Liver (tissue), 9 donors: ENCODE data around the gene INPP4A. TPM values are rescaled to one million over a fixed set of nuclear protein-coding genes. Genes with fewer than 3 reads are reported as not detected.

ENCODE experiments used
- DNase-seq: peaks from one replicate; pipeline ENCODE4 v3.0.0-alpha.2; 2017; ENCODE audit warnings: low spot score
- H3K27ac ChIP-seq, 2 donors: one replicate each; pipeline ENCODE4 v1.7.0; 2013; ENCODE audit warnings: inconsistent platforms in 2 of 2, low read length in 2 of 2, control low read depth in 1 of 2, low read depth in 1 of 2, mild to moderate bottlenecking in 1 of 2
- H3K27me3 ChIP-seq, 4 donors: one replicate each; pipeline versions ENCODE4 v1.6.1 to v1.7.0; 2013; ENCODE audit warnings: low read length in 3 of 4, inconsistent platforms in 1 of 4, mild to moderate bottlenecking in 1 of 4, moderate library complexity in 1 of 4; ENCODE audit not compliant: control insufficient read depth in 4 of 4, insufficient read depth in 4 of 4
- H3K36me3 ChIP-seq, 4 donors: one replicate each; pipeline versions ENCODE4 v1.6.1 to v1.7.0; 2013; ENCODE audit warnings: low read length in 3 of 4, mild to moderate bottlenecking in 3 of 4, low read depth in 1 of 4, moderate library complexity in 1 of 4; ENCODE audit not compliant: control insufficient read depth in 4 of 4, insufficient read depth in 3 of 4
- H3K4me1 ChIP-seq, 4 donors: one replicate each; pipeline versions ENCODE4 v1.6.1 to v1.7.0; 2013; ENCODE audit warnings: low read length in 3 of 4, mild to moderate bottlenecking in 3 of 4, moderate library complexity in 1 of 4; ENCODE audit not compliant: control insufficient read depth in 4 of 4, insufficient read depth in 4 of 4
- H3K4me3 ChIP-seq, 3 donors: one replicate each; pipeline versions ENCODE4 v1.6.1 to v1.7.0; 2013; ENCODE audit warnings: low read length in 3 of 3, control low read depth in 1 of 3, low read depth in 1 of 3, mild to moderate bottlenecking in 1 of 3
- H3K9ac ChIP-seq, 2 donors: one replicate each; pipeline ENCODE4 v1.7.0; 2013; ENCODE audit warnings: low read length in 2 of 2, mild to moderate bottlenecking in 2 of 2, moderate library complexity in 2 of 2, control low read depth in 1 of 2, low read depth in 1 of 2
- H3K9me3 ChIP-seq, 4 donors: one replicate each; pipeline versions ENCODE4 v1.6.1 to v1.7.0; 2013; ENCODE audit warnings: low read length in 3 of 4; ENCODE audit not compliant: control insufficient read depth in 4 of 4
- ATF3 ChIP-seq: IDR thresholded peaks from 2 replicates; pipeline ENCODE4 v1.6.1; 2016; ENCODE audit warnings: antibody characterized with exemption
- CTCF ChIP-seq: fragments of 150-350 bp; IDR thresholded peaks from 2 replicates; pipeline ENCODE4 v1.5.1; 2017; ENCODE audit warnings: improper control_type of control experiment, low read depth, low read length; ENCODE audit not compliant: missing input control
- EGR1 ChIP-seq, 2 donors: IDR thresholded peaks; 2 replicates each; pipeline ENCODE4 v1.6.1; 2016 to 2018; ENCODE audit warnings: antibody characterized with exemption in 2 of 2, low read depth in 2 of 2
- FOXA1 ChIP-seq: IDR thresholded peaks from 2 replicates; pipeline ENCODE4 v1.6.1; 2016; ENCODE audit warnings: antibody characterized with exemption
- FOXA2 ChIP-seq: IDR thresholded peaks from 2 replicates; pipeline ENCODE4 v1.6.1; 2016; ENCODE audit warnings: antibody characterized with exemption
- GABPA ChIP-seq, 2 donors: IDR thresholded peaks in 1 of 2; conservative IDR thresholded peaks in 1 of 2; 2 replicates each; pipeline ENCODE4 v1.6.1; 2016; ENCODE audit warnings: antibody characterized with exemption in 2 of 2, mild to moderate bottlenecking in 1 of 2, moderate library complexity in 1 of 2
- HNF4A ChIP-seq, 2 donors: conservative IDR thresholded peaks; 2 replicates each; pipeline ENCODE4 v1.6.1; 2016; ENCODE audit warnings: antibody characterized with exemption in 2 of 2, mild to moderate bottlenecking in 2 of 2
- HNF4G ChIP-seq: IDR thresholded peaks from 2 replicates; pipeline ENCODE4 v1.6.1; 2016; ENCODE audit warnings: antibody characterized with exemption
- JUND ChIP-seq, 2 donors: IDR thresholded peaks; 2 replicates each; pipeline ENCODE4 v1.6.1; 2016; ENCODE audit warnings: antibody characterized with exemption in 2 of 2
- RAD21 ChIP-seq, 2 donors: IDR thresholded peaks; 2 replicates each; pipeline ENCODE4 v1.6.1; 2016; ENCODE audit warnings: antibody characterized with exemption in 2 of 2, mild to moderate bottlenecking in 2 of 2
- RXRA ChIP-seq, 2 donors: IDR thresholded peaks; 2 replicates each; pipeline ENCODE4 v1.6.1; 2017 to 2018; ENCODE audit warnings: antibody characterized with exemption in 2 of 2, mild to moderate bottlenecking in 1 of 2
- TAF1 ChIP-seq: conservative IDR thresholded peaks from 2 replicates; pipeline ENCODE4 v1.6.1; 2016; ENCODE audit warnings: antibody characterized with exemption, mild to moderate bottlenecking
- YY1 ChIP-seq: IDR thresholded peaks from 2 replicates; pipeline ENCODE4 v1.6.1; 2016; ENCODE audit warnings: antibody characterized with exemption, mild to moderate bottlenecking
- WGBS: extraction: QIAGEN DNeasy Blood & Tissue Kit; methylation state at CpG from one replicate; pipeline ENCODE4 v1.1.7; 2013; 5-methylcytosine and 5-hydroxymethylcytosine counted together
- polyA plus RNA-seq, 2 donors: library from polyadenylated mRNA; stranded (reverse) in 1 of 2; unstranded in 1 of 2; fragments of 200-250 nt in 1 of 2; fragments of >200 nt in 1 of 2; fragmentation: Nextera tagmentation in 1 of 2; extraction: Ambion mirVana in 1 of 2; gene quantifications; one replicate each; pipeline versions ENCODE4 v1.2.1 to v1.2.3, GENCODE V29; 2013 to 2015
- total RNA-seq, 2 donors: library from RNA; depleted of rRNA; stranded (reverse); fragments of >200 nt; gene quantifications; one replicate each; pipeline ENCODE4 v1.2.3, GENCODE V29; 2014
- TF ChIP-seq, protein P1 (sequence below): IDR thresholded peaks from 2 replicates; pipeline ENCODE4 v1.6.1; 2016; ENCODE audit warnings: antibody characterized with exemption
- TF ChIP-seq, protein P2 (sequence below): IDR thresholded peaks from 2 replicates; pipeline ENCODE4 v1.6.1; 2016; ENCODE audit warnings: antibody characterized with exemption, mild to moderate bottlenecking
- TF ChIP-seq, protein P3 (sequence below): IDR thresholded peaks from 2 replicates; pipeline ENCODE4 v1.6.1; 2016; ENCODE audit warnings: antibody characterized with exemption
- donor health status: healthy.
- donor health status: healthy.
- donor health status: healthy.
- donor health status: healthy.
- donor health status: healthy.

Gene INPP4A
- total and polyA plus RNA-seq, 4 donors = 2.9 to 14.9 (median 7.2) TPM

GRCh38 chr2:98457045-98457696 lies 12.5 kb downstream of the INPP4A start:
- Histone ChIP-seq H3K9me3 (no peaks in the 10 kb centered on the region), H3K27ac (no peak overlapping the region), H3K27me3 (no peaks in the 10 kb centered on the region), H3K9ac (no peak overlapping the region), H3K4me1 (peaks cover 0 to 7% (median 6%) of the 10 kb centered on the region in 4 donors), H3K4me3 (no peak overlapping the region), H3K36me3 (no peaks in the 10 kb centered on the region)
- TF ChIP-seq TAF1 (no peak), RXRA (IDR thresholded peaks at IDR 0.05) (no peak), JUND (IDR thresholded peaks at IDR 0.05) (no peak), EGR1 (IDR thresholded peaks at IDR 0.05; ENCODE audit: low read depth in 2 of 2) (no peak), FOXA2 (no peak), HNF4G (no peak), RAD21 (IDR thresholded peaks at IDR 0.05) (no peak), ATF3 (no peak), YY1 (no peak), HNF4A (conservative IDR thresholded peaks at IDR 0.05) (no peak), GABPA (IDR thresholded peaks at IDR 0.05 in 1 of 2, conservative IDR thresholded peaks at IDR 0.05 in 1 of 2) (no peak), FOXA1 (no peak), CTCF (no peak)
- TF ChIP-seq, protein P1, sequence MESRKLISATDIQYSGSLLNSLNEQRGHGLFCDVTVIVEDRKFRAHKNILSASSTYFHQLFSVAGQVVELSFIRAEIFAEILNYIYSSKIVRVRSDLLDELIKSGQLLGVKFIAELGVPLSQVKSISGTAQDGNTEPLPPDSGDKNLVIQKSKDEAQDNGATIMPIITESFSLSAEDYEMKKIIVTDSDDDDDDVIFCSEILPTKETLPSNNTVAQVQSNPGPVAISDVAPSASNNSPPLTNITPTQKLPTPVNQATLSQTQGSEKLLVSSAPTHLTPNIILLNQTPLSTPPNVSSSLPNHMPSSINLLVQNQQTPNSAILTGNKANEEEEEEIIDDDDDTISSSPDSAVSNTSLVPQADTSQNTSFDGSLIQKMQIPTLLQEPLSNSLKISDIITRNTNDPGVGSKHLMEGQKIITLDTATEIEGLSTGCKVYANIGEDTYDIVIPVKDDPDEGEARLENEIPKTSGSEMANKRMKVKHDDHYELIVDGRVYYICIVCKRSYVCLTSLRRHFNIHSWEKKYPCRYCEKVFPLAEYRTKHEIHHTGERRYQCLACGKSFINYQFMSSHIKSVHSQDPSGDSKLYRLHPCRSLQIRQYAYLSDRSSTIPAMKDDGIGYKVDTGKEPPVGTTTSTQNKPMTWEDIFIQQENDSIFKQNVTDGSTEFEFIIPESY = no peak
- TF ChIP-seq, protein P2, sequence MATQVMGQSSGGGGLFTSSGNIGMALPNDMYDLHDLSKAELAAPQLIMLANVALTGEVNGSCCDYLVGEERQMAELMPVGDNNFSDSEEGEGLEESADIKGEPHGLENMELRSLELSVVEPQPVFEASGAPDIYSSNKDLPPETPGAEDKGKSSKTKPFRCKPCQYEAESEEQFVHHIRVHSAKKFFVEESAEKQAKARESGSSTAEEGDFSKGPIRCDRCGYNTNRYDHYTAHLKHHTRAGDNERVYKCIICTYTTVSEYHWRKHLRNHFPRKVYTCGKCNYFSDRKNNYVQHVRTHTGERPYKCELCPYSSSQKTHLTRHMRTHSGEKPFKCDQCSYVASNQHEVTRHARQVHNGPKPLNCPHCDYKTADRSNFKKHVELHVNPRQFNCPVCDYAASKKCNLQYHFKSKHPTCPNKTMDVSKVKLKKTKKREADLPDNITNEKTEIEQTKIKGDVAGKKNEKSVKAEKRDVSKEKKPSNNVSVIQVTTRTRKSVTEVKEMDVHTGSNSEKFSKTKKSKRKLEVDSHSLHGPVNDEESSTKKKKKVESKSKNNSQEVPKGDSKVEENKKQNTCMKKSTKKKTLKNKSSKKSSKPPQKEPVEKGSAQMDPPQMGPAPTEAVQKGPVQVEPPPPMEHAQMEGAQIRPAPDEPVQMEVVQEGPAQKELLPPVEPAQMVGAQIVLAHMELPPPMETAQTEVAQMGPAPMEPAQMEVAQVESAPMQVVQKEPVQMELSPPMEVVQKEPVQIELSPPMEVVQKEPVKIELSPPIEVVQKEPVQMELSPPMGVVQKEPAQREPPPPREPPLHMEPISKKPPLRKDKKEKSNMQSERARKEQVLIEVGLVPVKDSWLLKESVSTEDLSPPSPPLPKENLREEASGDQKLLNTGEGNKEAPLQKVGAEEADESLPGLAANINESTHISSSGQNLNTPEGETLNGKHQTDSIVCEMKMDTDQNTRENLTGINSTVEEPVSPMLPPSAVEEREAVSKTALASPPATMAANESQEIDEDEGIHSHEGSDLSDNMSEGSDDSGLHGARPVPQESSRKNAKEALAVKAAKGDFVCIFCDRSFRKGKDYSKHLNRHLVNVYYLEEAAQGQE = no peak
- TF ChIP-seq, protein P3, sequence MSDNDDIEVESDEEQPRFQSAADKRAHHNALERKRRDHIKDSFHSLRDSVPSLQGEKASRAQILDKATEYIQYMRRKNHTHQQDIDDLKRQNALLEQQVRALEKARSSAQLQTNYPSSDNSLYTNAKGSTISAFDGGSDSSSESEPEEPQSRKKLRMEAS = no peak
- WGBS = 79% methylated on average over 4 of the region's 4 CpGs
- peak; percentile 10 for DNase-seq
